Erythroblast (primary cell): ENCODE measurements around the gene SPIN4.
"Not testable (repeated sequence)": the region's sequence is repeated elsewhere in the genome, so short reads cannot be mapped to it uniquely, and the experiment has no call there.

Experiments
- DNase-seq, 2 experiments: peaks; one replicate each; lab custom pipeline; 2025; lab: John Stamatoyannopoulos, UW
- GATA1 ChIP-seq: IDR thresholded peaks from 2 replicates; pipeline ENCODE4 v1.6.1; 2011; ENCODE audit warnings: low read depth, mild to moderate bottlenecking, control low read depth, low read length, moderate library complexity
- POLR2A ChIP-seq: IDR thresholded peaks from 2 replicates; pipeline ENCODE4 v1.6.1; 2011; ENCODE audit warnings: mild to moderate bottlenecking, low read length

The SPIN4 gene

DNA sequence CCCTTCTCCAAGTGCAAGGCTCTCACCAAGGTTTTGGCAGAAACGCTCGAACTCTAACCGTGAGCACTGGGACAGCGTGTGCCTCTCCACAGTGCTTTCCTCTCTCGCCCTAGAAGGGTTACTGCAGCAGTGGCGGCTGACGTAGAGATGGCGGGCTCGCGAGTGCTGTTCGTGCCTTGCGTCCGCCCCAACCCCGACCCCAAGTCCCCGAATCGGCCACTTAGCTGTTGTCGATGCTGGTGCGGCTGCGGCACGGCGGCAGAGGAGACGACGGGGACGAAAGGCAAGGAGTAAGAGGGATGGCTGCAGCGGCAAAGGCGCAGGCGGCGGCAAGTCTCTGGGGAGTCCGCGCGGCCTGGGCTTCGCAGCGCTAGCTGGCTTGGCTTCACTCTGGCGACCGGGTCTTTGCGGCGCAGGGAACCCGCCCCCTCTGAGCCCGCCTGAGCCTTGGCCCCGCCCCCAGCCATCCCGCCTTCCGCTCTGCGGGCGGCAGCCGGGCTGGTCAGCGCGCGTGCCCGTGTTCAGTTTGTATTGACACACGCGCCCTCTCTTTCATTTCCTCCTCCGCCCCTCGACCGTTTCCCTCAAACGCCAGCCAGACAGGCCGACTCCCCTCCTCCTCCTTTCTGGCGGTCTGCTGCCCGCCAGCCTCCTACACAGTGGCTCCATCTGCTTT, at the start of gene SPIN4:
Gene SPIN4, minus strand, starts transcription at position 392 of the 676 bp plus-strand sequence. CDS start 513 bp downstream, outside the sequence.
- TF ChIP-seq POLR2A (peak; percentile 69), GATA1 (no peak)
- DNase-seq, result peak; percentile 91 to 93

DNA sequence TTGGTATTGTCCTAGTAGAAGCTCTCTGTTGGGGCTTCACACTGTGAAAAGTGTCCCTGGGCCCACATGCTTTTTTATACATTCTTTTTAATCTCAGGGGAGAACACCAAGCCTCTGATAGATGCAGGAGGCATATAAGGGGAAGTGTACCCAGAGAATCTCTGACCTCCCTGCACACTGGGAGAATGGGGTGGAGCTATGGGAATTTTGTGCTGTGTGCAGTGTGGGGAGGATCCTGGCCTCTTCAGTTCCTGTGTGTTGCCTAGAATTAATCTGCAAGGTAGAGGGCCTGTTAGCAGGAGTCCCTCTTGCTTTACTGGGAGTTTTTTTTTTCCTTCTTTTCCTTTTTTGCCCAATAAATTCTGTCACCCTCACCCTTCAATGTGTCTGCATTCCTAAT, 49.2 kb upstream of the SPIN4 start:
- TF ChIP-seq POLR2A, result no peak
- TF ChIP-seq GATA1, result no peak
- DNase-seq, result no peak

DNA sequence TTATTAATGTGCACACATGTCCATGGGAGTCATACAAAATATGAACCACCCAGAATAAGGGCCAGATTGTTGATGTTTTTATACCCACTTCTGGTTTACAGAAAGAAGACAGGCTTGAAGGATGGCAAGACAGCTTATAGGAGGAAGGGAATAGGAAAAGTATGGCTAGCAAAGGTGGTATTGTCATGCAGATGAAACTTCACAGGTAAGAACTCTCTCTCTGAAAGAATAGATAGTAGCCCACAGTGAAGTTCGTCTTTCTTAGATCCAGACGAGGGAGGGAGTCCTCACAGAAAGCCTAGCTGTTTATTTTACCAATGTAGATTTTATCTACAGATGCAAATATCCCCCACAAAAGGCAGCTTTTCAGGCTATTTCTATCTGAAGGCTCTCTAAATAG, 43.7 kb upstream of the SPIN4 start:
- no peak for DNase-seq
- TF ChIP-seq POLR2A (no peak), GATA1 (no peak)

DNA sequence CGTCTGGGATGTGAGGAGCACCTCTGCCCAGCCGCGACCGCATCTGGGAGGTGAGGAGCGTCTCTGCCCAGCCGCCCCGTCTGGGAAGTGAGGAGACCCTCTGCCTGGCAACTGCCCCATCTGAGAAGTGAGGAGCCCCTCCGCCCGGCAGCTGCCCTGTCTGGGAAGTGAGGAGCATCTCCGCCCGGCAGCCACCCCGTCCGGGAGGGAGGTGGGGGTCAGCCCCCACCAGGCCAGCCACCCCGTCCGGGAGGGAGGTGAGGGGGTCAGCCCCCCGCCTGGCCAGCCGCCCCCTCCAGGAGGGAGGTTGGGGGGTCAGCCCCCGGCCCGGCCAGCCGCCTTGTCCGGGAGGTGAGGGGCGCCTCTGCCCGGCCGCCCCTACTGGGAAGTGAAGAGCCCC, 42.0 kb upstream of the SPIN4 start:
- not testable (repeated sequence) for DNase-seq

DNA sequence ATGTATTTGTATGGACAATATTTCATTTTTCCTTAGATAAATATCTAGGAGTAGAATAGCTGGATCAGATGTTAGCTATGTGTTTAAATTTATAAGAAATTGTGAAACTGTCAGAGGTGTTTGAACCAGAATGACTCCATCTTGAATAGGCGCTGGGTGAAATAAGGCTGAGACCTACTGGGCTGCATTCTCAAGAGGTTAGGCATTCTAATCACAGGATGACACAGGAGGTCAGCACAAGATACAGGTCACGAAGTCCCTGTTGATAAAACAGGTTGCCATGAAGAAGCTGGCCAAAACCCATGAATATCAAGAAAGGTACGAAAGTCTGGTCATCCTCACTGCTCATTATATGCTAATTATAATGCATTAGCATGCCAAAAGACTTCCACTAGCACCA, 36.3 kb upstream of the SPIN4 start:
- TF ChIP-seq POLR2A (no peak), GATA1 (no peak)
- DNase-seq, result no peak

DNA sequence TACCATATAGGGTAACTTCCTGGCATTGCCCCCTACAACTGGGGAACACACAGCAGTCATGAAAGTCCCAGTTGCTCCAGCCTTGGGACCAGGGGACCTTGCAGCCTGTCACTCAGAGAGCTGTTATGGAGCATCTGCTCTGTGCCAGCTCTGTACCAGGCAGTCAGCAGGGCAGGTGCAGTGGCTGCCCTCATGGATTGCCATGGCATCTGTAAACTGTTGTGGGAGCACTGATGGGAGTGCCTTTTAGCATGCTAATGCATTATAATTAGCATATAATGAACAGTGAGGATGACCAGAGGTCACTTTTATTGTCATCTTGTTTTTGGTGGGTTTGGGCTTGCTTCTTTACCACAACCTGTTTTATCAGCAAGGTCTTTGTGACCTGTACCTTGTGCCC, 33.1 kb upstream of the SPIN4 start:
- not testable (repeated sequence) for DNase-seq

DNA sequence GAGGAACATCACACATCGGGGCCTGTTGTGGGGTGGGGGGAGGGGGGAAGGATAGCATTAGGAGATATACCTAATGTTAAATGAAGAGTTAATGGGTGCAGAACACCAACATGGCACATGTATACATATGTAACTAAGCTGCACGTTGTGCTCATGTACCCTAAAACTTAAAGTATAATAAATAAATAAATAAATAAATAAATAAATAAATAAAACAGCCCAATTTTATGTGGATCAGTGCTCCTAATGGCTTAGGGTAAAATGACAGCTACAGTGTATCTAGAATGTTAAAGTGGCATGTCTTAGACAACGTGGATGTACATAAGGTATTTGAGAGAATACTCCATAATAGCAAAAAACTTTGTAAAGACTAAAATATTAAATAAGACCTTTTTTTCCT, 21.9 kb upstream of the SPIN4 start:
- DNase-seq, result not testable (repeated sequence)

DNA sequence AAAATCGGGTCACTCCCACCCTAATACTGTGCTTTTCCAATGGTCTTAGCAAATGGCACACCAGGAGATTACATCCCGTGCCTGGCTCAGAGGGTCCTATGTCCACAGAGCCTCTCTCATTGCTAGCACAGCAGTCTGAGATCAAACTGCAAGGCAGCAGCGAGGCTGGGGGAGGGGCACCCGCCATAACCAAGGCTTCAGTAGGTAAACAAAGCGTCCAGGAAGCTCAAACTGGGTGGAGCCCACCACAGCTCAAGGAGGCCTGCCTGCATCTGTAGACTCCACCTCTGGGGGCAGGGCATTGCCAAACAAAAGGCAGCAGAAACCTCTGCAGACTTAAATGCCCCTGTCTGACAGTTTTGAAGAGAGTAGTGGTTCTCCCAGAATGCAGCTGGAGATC, 16.6 kb upstream of the SPIN4 start:
- DNase-seq, result not testable (repeated sequence)

DNA sequence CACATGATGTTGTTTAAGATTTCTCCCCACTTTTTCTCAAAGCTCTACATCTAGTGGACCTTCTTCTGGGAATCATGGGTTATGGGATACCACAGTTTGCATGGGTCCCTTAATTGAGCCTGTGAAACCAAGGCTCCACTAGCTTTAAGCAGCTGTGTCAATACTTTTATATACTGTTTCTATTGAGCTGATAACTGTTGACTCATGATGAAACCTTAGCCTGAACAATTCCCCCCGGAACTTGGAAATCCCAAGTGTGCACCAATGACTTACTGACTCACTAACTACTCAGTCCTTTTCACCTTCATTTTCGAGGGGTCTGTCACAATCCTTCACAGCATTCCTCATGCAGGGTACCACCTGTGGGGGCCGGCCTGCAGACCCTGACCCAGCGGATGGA, 12.7 kb upstream of the SPIN4 start:
- TF ChIP-seq GATA1 (no peak), POLR2A (no peak)
- DNase-seq, result no peak

DNA sequence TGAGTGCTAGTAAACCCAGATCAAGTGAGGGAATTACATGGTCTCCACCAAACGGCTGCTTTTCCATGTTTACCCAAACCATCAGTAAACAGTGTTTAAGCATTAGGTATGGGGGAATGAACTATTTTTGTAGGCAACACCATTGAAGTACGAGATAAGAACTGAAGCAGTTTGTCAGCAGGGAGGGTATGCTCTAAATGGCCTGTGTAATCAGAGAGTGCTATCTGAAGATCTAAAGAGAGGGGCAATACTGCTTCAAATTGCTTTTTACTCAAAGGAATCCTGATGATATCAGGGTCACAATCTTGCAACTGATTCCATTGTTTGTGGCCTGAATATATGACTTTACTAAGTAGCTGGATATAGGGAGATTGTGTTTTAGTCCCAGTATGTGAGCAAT, 10.4 kb upstream of the SPIN4 start:
- no peak for DNase-seq
- TF ChIP-seq POLR2A (no peak), GATA1 (no peak)

DNA sequence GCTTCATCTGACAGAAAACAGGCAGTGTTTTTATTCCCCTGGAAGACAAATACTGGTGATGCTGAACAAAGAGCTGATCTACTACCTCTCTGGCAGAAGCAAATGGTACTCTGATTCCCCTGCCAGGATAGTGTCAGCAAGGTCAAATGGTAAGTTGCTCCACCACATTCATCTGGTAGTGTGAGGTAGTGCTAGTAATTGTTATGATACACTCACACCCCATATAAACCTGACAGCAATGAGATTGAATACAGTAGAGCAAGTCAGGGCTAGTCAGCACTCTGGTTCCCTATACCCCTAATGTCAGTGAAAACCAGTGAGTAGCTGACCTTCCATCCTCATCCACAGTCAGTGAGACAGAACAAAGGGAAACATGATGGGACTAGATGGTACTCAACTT, 3.4 kb upstream of the SPIN4 start:
- no peak for TF ChIP-seq GATA1
- no peak for TF ChIP-seq POLR2A
- DNase-seq, result no peak

DNA sequence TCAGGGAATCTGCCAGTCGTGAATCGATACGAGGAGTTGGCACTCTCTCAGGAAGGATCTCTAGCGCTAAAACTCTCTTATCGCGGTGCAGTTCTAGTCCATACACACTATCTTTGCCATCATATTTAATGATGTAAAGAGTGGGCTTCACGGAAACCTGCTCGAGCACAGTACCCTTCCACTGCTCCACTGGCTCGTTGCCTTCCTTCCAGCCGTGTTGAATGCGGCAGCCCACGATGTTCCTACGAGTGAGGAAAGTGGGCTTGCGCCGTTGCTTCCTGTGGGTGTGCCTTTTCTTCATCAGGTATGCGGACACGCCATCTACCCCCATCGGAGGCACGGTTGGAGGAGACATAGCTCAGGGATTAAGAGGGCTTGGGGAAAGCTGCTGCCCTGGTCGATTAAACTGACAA, 661 bp downstream of the SPIN4 start:
- peak; percentile 54 to 57 for DNase-seq
- TF ChIP-seq GATA1 (no peak), POLR2A (no peak)

DNA sequence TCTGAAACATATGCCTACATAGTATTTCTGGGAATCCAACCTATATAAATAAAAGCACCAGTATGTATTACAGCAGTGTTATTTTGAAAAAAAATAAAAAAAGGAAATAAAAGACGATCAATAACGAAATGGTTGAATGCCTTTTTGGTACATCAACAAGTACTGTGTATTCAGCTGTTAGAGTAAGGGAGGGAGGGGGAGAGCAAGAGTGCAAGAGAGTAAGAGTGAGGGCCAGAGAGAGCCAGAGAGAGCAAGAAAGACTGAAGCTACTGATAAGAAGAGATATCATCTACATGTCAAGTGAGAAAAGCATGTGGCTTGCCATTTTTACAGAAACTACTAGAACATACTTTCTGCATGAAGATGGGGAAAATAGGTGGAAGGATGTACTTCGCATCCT, 1.8 kb downstream of the SPIN4 start:
- DNase-seq, result peak; percentile 35 to 69
- no peak for TF ChIP-seq GATA1
- no peak for TF ChIP-seq POLR2A

DNA sequence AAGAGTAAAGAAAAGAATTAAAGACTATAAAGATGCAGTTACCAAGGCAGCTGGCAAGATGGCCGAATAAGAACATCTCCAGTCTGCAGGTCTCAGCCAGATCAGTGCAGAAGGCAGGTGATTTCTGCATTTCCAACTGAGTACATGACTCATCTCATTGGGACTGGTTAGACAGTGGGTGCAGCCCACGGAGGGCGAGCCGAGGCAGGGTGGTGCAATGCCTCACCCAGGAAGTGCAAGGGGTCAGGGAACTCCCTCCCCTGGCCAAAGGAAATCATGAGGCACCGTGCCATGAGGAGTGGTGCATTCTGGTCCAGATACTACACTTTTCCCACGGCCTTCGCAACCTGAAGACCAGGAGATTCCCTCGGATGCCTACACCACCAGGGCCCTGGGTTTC, 20.5 kb downstream of the SPIN4 start:
- TF ChIP-seq GATA1 (no peak), POLR2A (no peak)
- no peak for DNase-seq

DNA sequence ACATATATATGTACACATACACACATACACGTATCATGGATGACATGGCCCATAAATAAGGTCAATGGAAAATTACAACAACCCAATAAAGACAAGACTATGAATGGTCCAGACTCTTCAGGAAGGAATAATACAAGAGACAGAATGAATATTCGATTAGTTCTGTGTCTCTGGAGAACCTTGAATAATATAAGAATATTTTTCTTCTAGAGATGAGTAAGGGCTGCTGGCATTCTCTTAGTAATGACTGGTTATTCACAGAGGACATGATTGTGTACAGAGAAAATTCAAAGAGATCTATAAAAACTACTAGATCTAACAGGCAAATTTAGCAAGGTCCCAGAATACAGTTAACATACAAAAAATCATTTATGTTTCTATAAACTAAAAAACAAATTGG, 23.3 kb downstream of the SPIN4 start:
- DNase-seq, result no peak
- no peak for TF ChIP-seq POLR2A
- no peak for TF ChIP-seq GATA1

DNA sequence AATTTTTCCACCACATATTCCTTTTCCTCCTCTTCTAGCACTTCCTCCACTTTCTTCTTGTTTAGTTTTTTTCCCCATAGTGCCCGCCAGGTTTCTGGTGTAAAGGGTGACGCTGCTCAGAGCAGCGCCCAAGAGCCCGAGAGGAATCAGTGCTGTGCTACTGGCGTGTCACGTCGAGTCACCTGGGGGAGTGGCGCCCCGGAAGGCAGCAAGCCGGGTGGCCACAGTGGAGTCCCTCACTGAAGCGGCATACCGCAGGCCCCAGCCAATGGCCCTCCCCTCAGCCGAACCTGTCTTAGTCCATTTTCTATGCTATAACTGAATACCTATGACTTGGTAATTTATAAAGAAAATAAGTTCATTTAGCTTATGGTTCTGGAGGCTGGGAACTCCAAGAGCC, 51.5 kb downstream of the SPIN4 start:
- DNase-seq, result no peak
- no peak for TF ChIP-seq POLR2A
- TF ChIP-seq GATA1, result no peak
